HEK293 (cell line): ENCODE data around the gene KCNIP4.

Experiments
- CTCF ChIA-PET: fragments of 350-600 bp; formaldehyde crosslinking; extraction: SDS; loops from one replicate; lab custom pipeline; 2021; ENCODE audit warnings: antibody characterized with exemption; lab: Yijun Ruan, JAX
- POLR2A ChIA-PET: fragments of 300-600 bp; formaldehyde crosslinking; extraction: SDS; loops from one replicate; lab custom pipeline; 2020; ENCODE audit warnings: antibody characterized with exemption, inconsistent platforms; lab: Yijun Ruan, JAX
- H3K27ac ChIP-seq: fragments of 200-500 bp; sonication (Bioruptor generic); 2 replicates; pipeline ENCODE4 v1.5.1; 2014; ENCODE audit warnings: low read depth, low read length, control low read depth, inconsistent platforms; ENCODE audit errors: extremely low read depth
- H3K36me3 ChIP-seq, 2 experiments: fragments of 200-500 bp in 1 of 2; sonication (Bioruptor generic) in 1 of 2; 1 replicate in 1 of 2; 2 replicates in 1 of 2; pipeline ENCODE4 v1.5.1; 2014 to 2017; ENCODE audit warnings: inconsistent platforms in 2 of 2, low read length in 2 of 2; ENCODE audit not compliant: control insufficient read depth in 2 of 2, insufficient read depth in 1 of 2
- H3K4me1 ChIP-seq: fragments of 200-500 bp; sonication (Bioruptor generic); 2 replicates; pipeline ENCODE4 v1.5.1; 2014; ENCODE audit warnings: mild to moderate bottlenecking, low read length, inconsistent platforms; ENCODE audit not compliant: control insufficient read depth, insufficient read depth
- H3K4me3 ChIP-seq: 2 replicates; pipeline ENCODE4 v1.5.1; 2011; ENCODE audit warnings: low read depth, mild to moderate bottlenecking, control low read depth, low read length, moderate library complexity
- H3K9me3 ChIP-seq: fragments of 200-500 bp; sonication (Bioruptor generic); 2 replicates; pipeline ENCODE4 v1.5.1; 2014; ENCODE audit warnings: low read depth, low read length, inconsistent platforms; ENCODE audit not compliant: control insufficient read depth, insufficient read depth
- AEBP2 ChIP-seq: fragments of 450-650 bp; formaldehyde crosslinking; IDR thresholded peaks from 2 replicates; pipeline ENCODE4 v1.5.1; 2016; ENCODE audit warnings: missing biosample characterization, missing genetic modification characterization, borderline replicate concordance
- FEZF1 ChIP-seq: fragments of 450-650 bp; formaldehyde crosslinking; IDR thresholded peaks from 2 replicates; pipeline ENCODE4 v1.5.1; 2016; ENCODE audit warnings: missing biosample characterization, missing genetic modification characterization
- REST ChIP-seq: fragments of 450-650 bp; formaldehyde crosslinking; IDR thresholded peaks from 2 replicates; pipeline ENCODE4 v1.5.1; 2016; ENCODE audit warnings: missing biosample characterization, missing genetic modification characterization
- ZBTB11 ChIP-seq: fragments of 450-650 bp; formaldehyde crosslinking; conservative IDR thresholded peaks from 2 replicates; pipeline ENCODE4 v1.5.1; 2016; ENCODE audit warnings: low read depth, missing biosample characterization, missing genetic modification characterization
- ZBTB49 ChIP-seq: fragments of 450-650 bp; formaldehyde crosslinking; IDR thresholded peaks from 2 replicates; pipeline ENCODE4 v1.5.1; 2016; ENCODE audit warnings: missing biosample characterization, missing genetic modification characterization, low read depth
- ZBTB7A ChIP-seq: fragments of 450-650 bp; formaldehyde crosslinking; IDR thresholded peaks from 2 replicates; pipeline ENCODE4 v1.5.1; 2016; ENCODE audit warnings: low read depth, missing biosample characterization, missing genetic modification characterization
- ZNF174 ChIP-seq: fragments of 450-650 bp; formaldehyde crosslinking; IDR thresholded peaks from 2 replicates; pipeline ENCODE4 v1.5.0; 2017; ENCODE audit warnings: missing biosample characterization, mild to moderate bottlenecking, missing genetic modification characterization
- ZNF398 ChIP-seq: fragments of 450-650 bp; formaldehyde crosslinking; IDR thresholded peaks from 2 replicates; pipeline ENCODE4 v1.5.1; 2017; ENCODE audit warnings: missing biosample characterization, missing genetic modification characterization
- ZNF513 ChIP-seq: fragments of 450-650 bp; IDR thresholded peaks from 2 replicates; pipeline ENCODE4 v1.5.1; 2018; ENCODE audit warnings: missing biosample characterization, missing genetic modification characterization
- ZNF580 ChIP-seq: fragments of 450-650 bp; formaldehyde crosslinking; IDR thresholded peaks from 2 replicates; pipeline ENCODE4 v1.5.1; 2016; ENCODE audit warnings: missing biosample characterization, missing genetic modification characterization
- ZNF623 ChIP-seq: fragments of 450-650 bp; formaldehyde crosslinking; IDR thresholded peaks from 2 replicates; pipeline ENCODE4 v1.5.1; 2016; ENCODE audit warnings: missing biosample characterization, missing genetic modification characterization
- ZNF837 ChIP-seq: fragments of 450-650 bp; formaldehyde crosslinking; IDR thresholded peaks from 2 replicates; pipeline ENCODE4 v1.5.1; 2016; ENCODE audit warnings: missing biosample characterization, missing genetic modification characterization
- TF ChIP-seq, protein P1 (sequence below): sonication (generic); formaldehyde crosslinking; IDR thresholded peaks from 2 replicates; pipeline ENCODE4 v1.8.1; 2022; ENCODE audit warnings: mild to moderate bottlenecking, moderate library complexity, missing genetic modification reagents
- TF ChIP-seq, protein P2 (sequence below): fragments of 450-650 bp; IDR thresholded peaks from 2 replicates; pipeline ENCODE4 v1.5.1; 2018; ENCODE audit warnings: missing biosample characterization, mild to moderate bottlenecking, missing genetic modification characterization

The KCNIP4 gene

GRCh38 chr4:21692241-21692640 lies 256.3 kb downstream of the KCNIP4 start:
- TF ChIP-seq ZBTB11 (tag by site-specific recombination) (no peak), ZNF398 (tag by site-specific recombination) (no peak), FEZF1 (tag by site-specific recombination) (no peak), ZNF174 (no peak)
- no peaks in the 10 kb centered on the region for H3K4me1 ChIP-seq
- ChIA-PET CTCF (no interaction called here), POLR2A (no interaction called here)
- H3K9me3 ChIP-seq, result no peaks in the 10 kb centered on the region
- no peak overlapping the region for H3K27ac ChIP-seq
- no peak overlapping the region for H3K4me3 ChIP-seq
- no peaks in the 10 kb centered on the region for H3K36me3 ChIP-seq

- POLR2A ChIA-PET, result no interaction called here
- Histone ChIP-seq H3K36me3 (no peaks in the 10 kb centered on the region), H3K9me3 (no peaks in the 10 kb centered on the region), H3K27ac (no peak overlapping the region), H3K4me1 (no peaks in the 10 kb centered on the region), H3K4me3 (no peak overlapping the region)
- CTCF ChIA-PET, result no interaction called here
- TF ChIP-seq ZBTB49 (tag by site-specific recombination), result no peak
- TF ChIP-seq ZBTB7A (tag by site-specific recombination), result no peak
- no peak for TF ChIP-seq ZNF837
- TF ChIP-seq REST (tag by site-specific recombination), result no peak
- TF ChIP-seq, protein P1, sequence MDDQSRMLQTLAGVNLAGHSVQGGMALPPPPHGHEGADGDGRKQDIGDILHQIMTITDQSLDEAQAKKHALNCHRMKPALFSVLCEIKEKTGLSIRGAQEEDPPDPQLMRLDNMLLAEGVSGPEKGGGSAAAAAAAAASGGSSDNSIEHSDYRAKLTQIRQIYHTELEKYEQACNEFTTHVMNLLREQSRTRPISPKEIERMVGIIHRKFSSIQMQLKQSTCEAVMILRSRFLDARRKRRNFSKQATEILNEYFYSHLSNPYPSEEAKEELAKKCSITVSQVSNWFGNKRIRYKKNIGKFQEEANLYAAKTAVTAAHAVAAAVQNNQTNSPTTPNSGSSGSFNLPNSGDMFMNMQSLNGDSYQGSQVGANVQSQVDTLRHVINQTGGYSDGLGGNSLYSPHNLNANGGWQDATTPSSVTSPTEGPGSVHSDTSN (CRISPR knock-in tag), result no peak
- TF ChIP-seq ZNF580, result no peak
- TF ChIP-seq, protein P2, sequence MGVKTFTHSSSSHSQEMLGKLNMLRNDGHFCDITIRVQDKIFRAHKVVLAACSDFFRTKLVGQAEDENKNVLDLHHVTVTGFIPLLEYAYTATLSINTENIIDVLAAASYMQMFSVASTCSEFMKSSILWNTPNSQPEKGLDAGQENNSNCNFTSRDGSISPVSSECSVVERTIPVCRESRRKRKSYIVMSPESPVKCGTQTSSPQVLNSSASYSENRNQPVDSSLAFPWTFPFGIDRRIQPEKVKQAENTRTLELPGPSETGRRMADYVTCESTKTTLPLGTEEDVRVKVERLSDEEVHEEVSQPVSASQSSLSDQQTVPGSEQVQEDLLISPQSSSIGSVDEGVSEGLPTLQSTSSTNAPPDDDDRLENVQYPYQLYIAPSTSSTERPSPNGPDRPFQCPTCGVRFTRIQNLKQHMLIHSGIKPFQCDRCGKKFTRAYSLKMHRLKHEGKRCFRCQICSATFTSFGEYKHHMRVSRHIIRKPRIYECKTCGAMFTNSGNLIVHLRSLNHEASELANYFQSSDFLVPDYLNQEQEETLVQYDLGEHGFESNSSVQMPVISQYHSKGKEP, result no peak
- no peak for TF ChIP-seq AEBP2 (tag by site-specific recombination)
- no peak for TF ChIP-seq ZNF513
- TF ChIP-seq ZNF623 (tag by site-specific recombination), result no peak
Measured at GRCh38 chr4:21688596-21689265, 259.8 kb downstream of the KCNIP4 start.
